GM10266 (cell line): ENCODE measurements around the gene GXYLT2.
"Not testable (repeated sequence)": the region's sequence is repeated elsewhere in the genome, so short reads cannot be mapped to it uniquely, and the experiment has no call there.

ENCODE experiments used
- DNase-seq: peaks from one replicate; pipeline ENCODE4 v3.0.0; 2012; ENCODE audit errors: extremely low spot score
- TF ChIP-seq, protein P1 (sequence below): IDR thresholded peaks from 2 replicates; pipeline ENCODE4 v1.5.1; 2012; ENCODE audit warnings: mild to moderate bottlenecking, low read depth; ENCODE audit not compliant: control insufficient read depth, insufficient read depth; ENCODE audit errors: missing control alignments

Gene GXYLT2

GRCh38 chr3:72916250-72916649 is 28.4 kb downstream of the GXYLT2 start:
- DNase-seq: no peak
- TF ChIP-seq, protein P1, sequence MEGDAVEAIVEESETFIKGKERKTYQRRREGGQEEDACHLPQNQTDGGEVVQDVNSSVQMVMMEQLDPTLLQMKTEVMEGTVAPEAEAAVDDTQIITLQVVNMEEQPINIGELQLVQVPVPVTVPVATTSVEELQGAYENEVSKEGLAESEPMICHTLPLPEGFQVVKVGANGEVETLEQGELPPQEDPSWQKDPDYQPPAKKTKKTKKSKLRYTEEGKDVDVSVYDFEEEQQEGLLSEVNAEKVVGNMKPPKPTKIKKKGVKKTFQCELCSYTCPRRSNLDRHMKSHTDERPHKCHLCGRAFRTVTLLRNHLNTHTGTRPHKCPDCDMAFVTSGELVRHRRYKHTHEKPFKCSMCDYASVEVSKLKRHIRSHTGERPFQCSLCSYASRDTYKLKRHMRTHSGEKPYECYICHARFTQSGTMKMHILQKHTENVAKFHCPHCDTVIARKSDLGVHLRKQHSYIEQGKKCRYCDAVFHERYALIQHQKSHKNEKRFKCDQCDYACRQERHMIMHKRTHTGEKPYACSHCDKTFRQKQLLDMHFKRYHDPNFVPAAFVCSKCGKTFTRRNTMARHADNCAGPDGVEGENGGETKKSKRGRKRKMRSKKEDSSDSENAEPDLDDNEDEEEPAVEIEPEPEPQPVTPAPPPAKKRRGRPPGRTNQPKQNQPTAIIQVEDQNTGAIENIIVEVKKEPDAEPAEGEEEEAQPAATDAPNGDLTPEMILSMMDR: no peak

GRCh38 chr3:72919520-72919919 is 31.7 kb downstream of the GXYLT2 start:
- DNase-seq: no peak
- TF ChIP-seq, protein P1: no peak

DNA sequence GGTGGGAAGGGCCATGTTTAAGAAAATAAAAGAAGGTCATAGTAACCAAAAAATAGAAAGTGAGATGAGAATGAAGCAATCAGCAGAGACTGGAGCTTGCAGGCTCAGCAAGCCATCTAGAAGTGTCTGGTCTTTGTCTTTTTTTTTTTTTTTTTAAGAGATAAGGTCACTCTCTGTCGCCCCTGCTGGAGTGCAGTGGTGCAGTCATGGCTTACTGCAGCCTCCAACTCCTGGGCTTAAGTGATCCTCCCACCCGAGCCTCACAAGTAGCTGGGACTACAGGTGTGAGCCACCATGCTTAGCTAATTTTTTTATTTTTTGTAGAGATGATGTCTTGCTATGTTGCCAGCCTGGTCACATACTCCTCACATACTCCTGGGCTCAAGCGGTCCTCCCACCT is 36.2 kb downstream of the GXYLT2 start:
- no peak for DNase-seq
- TF ChIP-seq, protein P1: no peak

DNA sequence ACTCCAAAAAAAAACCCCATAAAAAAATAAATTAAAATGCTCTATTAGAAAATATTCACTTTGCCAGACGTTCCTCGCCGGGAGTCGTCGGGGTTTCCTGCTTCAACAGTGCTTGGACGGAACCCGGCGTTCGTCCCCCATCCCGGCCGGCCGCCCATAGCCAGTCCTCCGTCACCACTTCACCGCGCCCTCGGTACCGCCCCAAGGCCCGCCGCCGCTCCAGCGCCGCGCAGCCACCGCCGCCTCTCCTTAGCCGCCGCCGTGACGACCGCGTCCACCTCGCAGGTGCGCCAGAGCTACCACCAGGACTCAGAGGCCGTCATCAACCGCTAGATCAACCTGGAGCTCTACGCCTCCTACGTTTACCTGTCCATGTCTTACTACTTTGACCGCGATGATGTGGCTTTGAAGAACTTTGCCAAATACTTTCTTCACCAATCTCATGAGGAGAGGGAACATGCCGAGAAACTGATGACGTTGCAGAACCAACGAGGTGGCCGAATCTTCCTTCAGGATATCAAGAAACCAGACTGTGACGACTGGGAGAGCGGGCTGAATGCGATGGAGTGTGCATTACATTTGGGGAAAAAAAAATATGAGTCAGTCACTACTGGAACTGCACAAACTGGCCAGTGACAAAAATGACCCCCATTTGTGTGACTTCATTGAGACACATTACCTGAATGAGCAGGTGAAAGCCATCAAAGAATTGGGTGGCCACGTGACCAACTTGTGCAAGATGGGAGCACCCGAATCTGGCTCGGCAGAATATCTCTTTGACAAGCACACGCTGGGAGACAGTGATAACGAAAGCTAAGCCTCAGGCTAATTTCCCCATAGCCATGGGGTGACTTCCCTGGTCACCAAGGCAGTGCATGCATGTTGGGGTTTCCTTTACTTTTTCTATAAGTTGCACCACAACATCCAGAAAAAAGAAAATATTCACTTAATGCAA is 41.2 kb downstream of the GXYLT2 start:
- DNase-seq: not testable (repeated sequence)

- TF ChIP-seq, protein P1: no peak
- DNase-seq: no peak
These were observed 42.9 kb downstream of the GXYLT2 start for GRCh38 chr3:72930754-72931153.

- TF ChIP-seq, protein P1: no peak
These were observed 44.6 kb downstream of the GXYLT2 start for GRCh38 chr3:72932416-72932815.

DNA sequence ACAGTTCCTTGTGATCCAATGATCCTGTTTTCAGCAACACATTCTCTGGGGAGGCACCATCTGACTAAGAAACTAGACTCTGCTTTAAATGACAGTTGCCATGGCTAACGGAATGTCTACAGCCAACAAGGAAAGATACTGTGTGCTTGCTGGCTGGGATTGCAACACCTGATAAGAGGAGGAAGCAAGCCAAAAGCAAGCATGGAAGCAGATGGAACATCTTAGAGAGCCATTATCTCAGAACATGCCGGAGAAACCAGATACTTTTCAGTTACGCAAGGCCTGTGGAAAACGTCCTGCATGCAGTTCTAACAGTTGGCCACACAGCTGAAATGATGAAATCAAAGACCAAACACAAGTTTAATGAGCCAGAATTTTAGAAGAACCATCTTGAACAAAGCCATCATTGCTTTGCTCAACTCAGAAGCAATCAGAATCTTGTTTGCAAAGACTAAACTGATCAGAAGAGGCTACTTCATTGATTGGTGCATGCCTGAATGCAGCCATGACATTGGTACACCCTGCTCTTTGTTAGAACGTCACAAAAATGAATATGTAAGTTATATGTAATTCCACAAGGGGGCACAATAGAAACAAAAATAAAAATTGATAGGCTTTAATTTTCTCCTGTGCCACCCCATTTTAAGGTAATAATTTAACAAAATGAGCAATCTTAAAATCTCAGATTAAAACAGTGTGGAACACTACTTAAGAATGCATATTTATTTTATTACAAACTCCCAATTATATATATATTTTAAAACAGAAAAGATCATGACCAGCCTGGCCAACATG is 50.8 kb downstream of the GXYLT2 start:
- DNase-seq: peak; percentile 76
- TF ChIP-seq, protein P1: peak; percentile 32

More at GRCh38 chr3:72932416-72932815, 44.6 kb downstream of the GXYLT2 start:
- no peak for DNase-seq
